ENCODE measurements around the gene SLC36A4.

GRCh38 chr11:93244018-93244417, 46.2 kb upstream of the SLC36A4 start:
- TF ChIP-seq CTCF (IDR thresholded peaks at IDR 0.05) (no peak), POLR2A (IDR thresholded peaks at IDR 0.05) (no peak)

All from heart left ventricle (tissue), 13 donors.